Mesodermal cell (in vitro differentiated cells): ENCODE data around the gene ELAPOR2.
A peak's percentile ranks its signal among the peaks of the same experiment; 100 is the strongest.
"Not testable (repeated sequence)": the region's sequence is repeated elsewhere in the genome, so short reads cannot be mapped to it uniquely, and the experiment has no call there.

Experiments
- H3K27ac ChIP-seq: 2 replicates; pipeline ENCODE4 v1.7.0; 2013; ENCODE audit warnings: mild to moderate bottlenecking, low read depth, low read length, moderate library complexity; ENCODE audit not compliant: severe bottlenecking
- H3K36me3 ChIP-seq: 2 replicates; pipeline ENCODE4 v1.7.1; 2013; ENCODE audit warnings: mild to moderate bottlenecking, low read length, moderate library complexity; ENCODE audit not compliant: control insufficient read depth, insufficient read depth
- H3K4me1 ChIP-seq: one replicate; pipeline ENCODE4 v1.7.1; 2013; ENCODE audit warnings: mild to moderate bottlenecking, low read length; ENCODE audit not compliant: insufficient read depth, control insufficient read depth, poor library complexity, severe bottlenecking
- H3K4me3 ChIP-seq: 2 replicates; pipeline ENCODE4 v1.7.0; 2013; ENCODE audit warnings: low read length, control low read depth, mild to moderate bottlenecking; ENCODE audit not compliant: insufficient read depth, poor library complexity, severe bottlenecking; ENCODE audit errors: extremely low read depth
- H3K9me3 ChIP-seq: 2 replicates; pipeline ENCODE4 v1.7.1; 2013; ENCODE audit warnings: mild to moderate bottlenecking, low read length, moderate library complexity; ENCODE audit not compliant: control insufficient read depth
- WGBS, 2 experiments: methylation state at CpG; one replicate each; pipeline ENCODE4 v1.1.5; 2013; ENCODE audit warnings: missing lambda C conversion rate in 2 of 2; ENCODE audit not compliant: insufficient coverage in 2 of 2; 5-methylcytosine and 5-hydroxymethylcytosine counted together

Gene ELAPOR2

GRCh38 chr7:87041586-87041985 is 17.9 kb downstream of the ELAPOR2 start:
- H3K36me3 ChIP-seq, H3K4me1 ChIP-seq, H3K9me3 ChIP-seq, H3K27ac ChIP-seq, H3K4me3 ChIP-seq: not testable (repeated sequence)
- 60 to 100% methylated on average over 2 of the region's 5 CpGs for WGBS, 2 experiments

GRCh38 chr7:87039691-87040299 is 19.7 kb downstream of the ELAPOR2 start:
- not testable (repeated sequence) for H3K9me3 ChIP-seq, H3K36me3 ChIP-seq, H3K4me1 ChIP-seq
- 16 to 20% methylated on average over 1 to 5 of the region's 34 CpGs for WGBS, 2 experiments
- Histone ChIP-seq H3K27ac (peak overlapping the region; percentile 79), H3K4me3 (peak overlapping the region; percentile 55)

GRCh38 chr7:87038993-87039690 is 20.3 kb downstream of the ELAPOR2 start:
- Histone ChIP-seq H3K36me3 (no peaks in the 10 kb centered on the region), H3K4me1 (no peaks in the 10 kb centered on the region), H3K27ac (peak overlapping the region; percentile 79), H3K4me3 (peak overlapping the region; percentile 55), H3K9me3 (no peaks in the 10 kb centered on the region)
- 20 to 57% methylated on average over 1 to 3 of the region's 5 CpGs for WGBS, 2 experiments

- no peaks in the 10 kb centered on the region for H3K36me3 ChIP-seq
Observed at GRCh38 chr7:87036985-87037384, 22.5 kb downstream of the ELAPOR2 start.

GRCh38 chr7:87032604-87033339 is 26.7 kb downstream of the ELAPOR2 start:
- 88 to 100% methylated on average over 3 of the region's 4 CpGs for WGBS, 2 experiments

More at GRCh38 chr7:87036985-87037384, 22.5 kb downstream of the ELAPOR2 start:
- Histone ChIP-seq H3K4me1 (no peaks in the 10 kb centered on the region), H3K9me3 (no peaks in the 10 kb centered on the region), H3K27ac (no peak overlapping the region), H3K4me3 (no peak overlapping the region)
- WGBS, 2 experiments, result 92 to 100% methylated on average over 1 to 2 of the region's 2 CpGs

GRCh38 chr7:87029078-87029477 is 30.4 kb downstream of the ELAPOR2 start:
- H3K4me1 ChIP-seq, result no peaks in the 10 kb centered on the region
- no peak overlapping the region for H3K27ac ChIP-seq
- no peaks in the 10 kb centered on the region for H3K9me3 ChIP-seq
- no peaks in the 10 kb centered on the region for H3K36me3 ChIP-seq
- H3K4me3 ChIP-seq, result no peak overlapping the region
- no CpG with 5 or more reads among the region's 1 CpG for WGBS, 2 experiments

More at GRCh38 chr7:87032604-87033339, 26.7 kb downstream of the ELAPOR2 start:
- Histone ChIP-seq H3K4me1 (no peaks in the 10 kb centered on the region), H3K36me3 (no peaks in the 10 kb centered on the region), H3K27ac (no peak overlapping the region), H3K4me3 (no peak overlapping the region), H3K9me3 (no peaks in the 10 kb centered on the region)

GRCh38 chr7:87028636-87029035 is 30.8 kb downstream of the ELAPOR2 start:
- no peak overlapping the region for H3K27ac ChIP-seq
- no peaks in the 10 kb centered on the region for H3K9me3 ChIP-seq
- 60 to 83% methylated on average over 1 of the region's 1 CpG for whole genome bisulfite sequencing, 2 experiments
- no peaks in the 10 kb centered on the region for H3K4me1 ChIP-seq
- no peak overlapping the region for H3K4me3 ChIP-seq
- H3K36me3 ChIP-seq, result no peaks in the 10 kb centered on the region

- H3K4me1 ChIP-seq, result no peaks in the 10 kb centered on the region
- H3K4me3 ChIP-seq, result no peak overlapping the region
- no peaks in the 10 kb centered on the region for H3K36me3 ChIP-seq
- H3K27ac ChIP-seq, result no peak overlapping the region
- H3K9me3 ChIP-seq, result no peaks in the 10 kb centered on the region
Observed at GRCh38 chr7:87027900-87028299, 31.6 kb downstream of the ELAPOR2 start.

- WGBS, 2 experiments, result no CpG with 5 or more reads among the region's 2 CpGs
- Histone ChIP-seq H3K4me3 (no peak overlapping the region), H3K4me1 (no peaks in the 10 kb centered on the region), H3K27ac (no peak overlapping the region), H3K36me3 (no peaks in the 10 kb centered on the region), H3K9me3 (no peaks in the 10 kb centered on the region)
Observed at GRCh38 chr7:87021285-87021684, 38.2 kb downstream of the ELAPOR2 start.

- Histone ChIP-seq H3K4me3 (no peak overlapping the region), H3K36me3 (no peaks in the 10 kb centered on the region), H3K27ac (no peak overlapping the region), H3K4me1 (no peaks in the 10 kb centered on the region), H3K9me3 (no peaks in the 10 kb centered on the region)
- WGBS, 2 experiments, result no CpG with 5 or more reads among the region's 4 CpGs
Observed at GRCh38 chr7:87016606-87017005, 42.8 kb downstream of the ELAPOR2 start.

- no peaks in the 10 kb centered on the region for H3K4me1 ChIP-seq
- H3K4me3 ChIP-seq, result no peak overlapping the region
- no CpG with 5 or more reads among the region's 2 CpGs for WGBS, 2 experiments
- no peaks in the 10 kb centered on the region for H3K36me3 ChIP-seq
- no peaks in the 10 kb centered on the region for H3K9me3 ChIP-seq
- no peak overlapping the region for H3K27ac ChIP-seq
Observed at GRCh38 chr7:87013840-87014190, 45.6 kb downstream of the ELAPOR2 start.
